D721Med (cell line): ENCODE data around the gene HPD.
"Not testable (repeated sequence)": the region's sequence is repeated elsewhere in the genome, so short reads cannot be mapped to it uniquely, and the experiment has no call there.

Source experiments
- DNase-seq: peaks from one replicate; pipeline ENCODE4 v3.0.0; 2011; ENCODE audit warnings: low spot score; ENCODE audit not compliant: insufficient read length
- FAIRE-seq: peaks from 2 replicates; lab custom pipeline; 2011; peaks lifted over from hg19 to GRCh38; lab: Jason Lieb, UNC
- TF ChIP-seq, protein P1 (sequence below): IDR thresholded peaks from 2 replicates; pipeline ENCODE4 v1.5.1; 2012; ENCODE audit warnings: mild to moderate bottlenecking, control low read depth; ENCODE audit not compliant: insufficient read depth; ENCODE audit errors: missing control alignments

HPD gene

DNA sequence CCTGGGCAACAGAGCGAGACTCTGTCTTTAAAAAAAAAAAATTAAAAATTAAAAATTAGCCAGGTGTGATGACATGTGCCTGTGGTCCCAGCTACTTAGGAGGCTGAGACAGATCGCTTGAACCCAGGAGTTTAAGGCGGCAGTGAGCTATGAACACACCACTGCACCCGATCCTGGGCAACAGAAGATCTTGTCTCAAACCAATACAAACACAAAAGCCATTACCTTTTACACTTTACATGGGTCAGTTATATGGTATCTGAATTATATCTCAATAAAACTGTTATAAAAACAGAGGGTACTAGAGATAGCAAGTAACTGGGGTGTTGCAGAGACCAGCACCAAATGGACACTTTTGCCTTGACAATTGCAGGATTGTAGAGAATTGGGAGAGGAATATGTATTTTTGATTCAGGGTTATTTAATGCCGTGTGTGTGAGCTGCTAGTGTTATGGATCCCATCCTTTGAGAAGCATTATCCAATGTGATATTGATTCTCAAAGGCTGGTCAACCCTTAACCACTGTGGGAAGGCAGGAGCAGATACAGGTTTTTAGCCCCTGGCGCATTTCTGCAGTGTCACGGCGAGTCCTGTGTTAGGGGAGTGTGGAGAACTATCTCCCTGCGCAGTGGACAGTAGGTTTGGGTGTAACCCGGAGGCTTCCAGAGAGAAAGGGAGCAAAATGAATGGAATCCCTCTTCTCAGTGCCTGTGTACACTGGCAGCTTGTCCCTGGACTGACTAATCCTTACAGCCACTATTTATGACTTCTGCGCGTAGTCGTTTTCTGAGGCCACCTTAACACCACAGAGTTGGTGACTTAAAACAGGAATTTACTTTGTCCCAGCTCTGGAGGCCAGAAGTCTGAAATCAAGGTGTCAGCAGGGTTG is 34.3 kb upstream of the HPD start:
- DNase-seq = no peak
- TF ChIP-seq, protein P1, sequence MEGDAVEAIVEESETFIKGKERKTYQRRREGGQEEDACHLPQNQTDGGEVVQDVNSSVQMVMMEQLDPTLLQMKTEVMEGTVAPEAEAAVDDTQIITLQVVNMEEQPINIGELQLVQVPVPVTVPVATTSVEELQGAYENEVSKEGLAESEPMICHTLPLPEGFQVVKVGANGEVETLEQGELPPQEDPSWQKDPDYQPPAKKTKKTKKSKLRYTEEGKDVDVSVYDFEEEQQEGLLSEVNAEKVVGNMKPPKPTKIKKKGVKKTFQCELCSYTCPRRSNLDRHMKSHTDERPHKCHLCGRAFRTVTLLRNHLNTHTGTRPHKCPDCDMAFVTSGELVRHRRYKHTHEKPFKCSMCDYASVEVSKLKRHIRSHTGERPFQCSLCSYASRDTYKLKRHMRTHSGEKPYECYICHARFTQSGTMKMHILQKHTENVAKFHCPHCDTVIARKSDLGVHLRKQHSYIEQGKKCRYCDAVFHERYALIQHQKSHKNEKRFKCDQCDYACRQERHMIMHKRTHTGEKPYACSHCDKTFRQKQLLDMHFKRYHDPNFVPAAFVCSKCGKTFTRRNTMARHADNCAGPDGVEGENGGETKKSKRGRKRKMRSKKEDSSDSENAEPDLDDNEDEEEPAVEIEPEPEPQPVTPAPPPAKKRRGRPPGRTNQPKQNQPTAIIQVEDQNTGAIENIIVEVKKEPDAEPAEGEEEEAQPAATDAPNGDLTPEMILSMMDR = no peak
- FAIRE-seq = no peak

DNA sequence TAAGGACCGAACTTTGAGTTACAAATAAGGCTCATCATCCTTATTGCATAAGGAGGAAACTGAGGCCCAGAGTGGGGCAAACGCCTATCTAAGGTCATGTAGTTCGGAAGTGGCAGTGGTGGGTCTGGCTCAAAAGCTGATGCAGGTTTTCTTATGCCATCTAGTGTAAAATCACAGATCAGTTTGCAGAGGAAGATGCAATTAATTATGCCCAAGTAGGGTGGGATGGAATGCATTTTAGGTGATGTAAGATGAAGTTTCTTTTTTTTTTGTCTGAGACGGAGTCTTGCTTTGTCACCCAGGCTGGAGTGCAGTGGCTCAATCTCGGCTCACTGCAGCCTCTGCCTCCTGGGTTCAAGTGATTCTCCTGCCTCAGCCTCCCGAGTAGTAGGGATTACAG is 31.0 kb upstream of the HPD start:
- FAIRE-seq, DNase-seq: not testable (repeated sequence)

DNA sequence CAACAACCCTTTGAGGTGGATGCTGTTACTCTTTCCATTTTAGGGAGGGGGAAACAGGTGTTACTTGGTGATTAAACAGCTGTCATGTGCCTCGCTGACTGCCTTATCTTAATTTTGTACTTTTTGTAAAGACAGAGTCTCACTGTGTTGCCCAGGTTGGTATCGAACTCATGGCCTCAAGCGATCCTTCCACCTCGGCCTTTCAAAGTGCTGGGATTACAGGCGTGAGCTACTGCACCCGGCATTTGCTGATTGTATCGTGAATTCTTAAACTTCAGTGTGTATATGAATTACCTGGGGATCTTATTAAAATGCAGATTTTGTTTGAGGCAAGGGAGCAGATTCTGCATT is 30.6 kb upstream of the HPD start:
- FAIRE-seq = no peak
- TF ChIP-seq, protein P1 = no peak
- no peak for DNase-seq

DNA sequence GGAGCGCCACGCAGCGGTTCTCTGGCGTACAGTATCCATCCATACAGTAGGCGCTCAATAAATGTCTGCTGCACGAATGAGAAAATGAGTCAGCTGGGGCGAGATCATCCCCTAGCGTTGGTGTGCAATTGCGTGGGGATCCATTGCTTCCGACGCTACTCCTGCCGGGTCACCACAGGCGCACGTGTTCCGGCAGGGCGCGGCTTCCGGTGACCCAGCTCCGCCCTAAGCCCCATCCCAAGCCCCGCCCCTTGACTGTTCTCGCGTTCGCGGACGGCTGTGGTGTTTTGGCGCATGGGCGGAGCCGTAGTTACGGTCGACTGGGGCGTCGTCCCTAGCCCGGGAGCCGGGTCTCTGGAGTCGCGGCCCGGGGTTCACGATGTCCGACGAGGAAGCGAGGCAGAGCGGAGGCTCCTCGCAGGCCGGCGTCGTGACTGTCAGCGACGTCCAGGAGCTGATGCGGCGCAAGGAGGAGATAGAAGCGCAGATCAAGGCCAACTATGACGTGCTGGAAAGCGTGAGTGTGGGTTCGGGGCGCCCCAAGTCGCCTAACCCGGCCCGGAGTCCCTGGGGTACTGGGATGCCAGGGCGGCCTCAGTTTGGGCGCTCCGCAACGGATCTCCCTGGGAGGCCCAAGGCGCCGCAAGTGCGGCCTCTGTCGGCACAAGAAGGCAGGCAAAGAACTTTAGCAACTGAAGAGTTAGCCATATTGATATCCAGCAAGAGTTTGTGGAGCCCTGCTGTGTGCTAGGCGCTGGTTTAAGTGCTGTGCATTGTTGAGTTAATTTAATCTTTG is 30.0 kb upstream of the HPD start, which contains the start of gene PSMD9:
Gene PSMD9, plus strand, starts transcription at position 313 of the 796 bp plus-strand sequence. Its CDS starts 67 bp downstream, at position 380.
- FAIRE-seq (no peak), DNase-seq (peak; percentile 86)
- TF ChIP-seq, protein P1 = peak; percentile 76

DNA sequence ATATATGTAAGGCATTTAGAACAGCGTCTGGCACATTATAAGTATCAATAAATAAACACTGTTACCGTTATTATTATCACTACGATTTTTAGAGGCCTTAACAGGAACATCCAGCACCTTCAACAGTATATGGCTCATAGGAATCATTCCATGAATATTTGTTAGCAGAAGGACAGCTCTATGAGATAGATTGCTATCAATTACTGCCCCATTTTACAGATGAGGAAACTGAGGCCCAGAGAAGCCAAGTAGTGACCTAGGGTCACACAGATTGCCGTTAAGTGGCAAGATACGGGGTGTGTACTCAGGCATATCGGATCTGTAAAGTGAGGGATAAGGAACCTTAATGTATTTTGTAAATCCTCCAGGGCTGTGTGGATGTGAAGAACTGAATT is 29.4 kb upstream of the HPD start:
- FAIRE-seq (no peak), DNase-seq (no peak)
- TF ChIP-seq, protein P1 = no peak

DNA sequence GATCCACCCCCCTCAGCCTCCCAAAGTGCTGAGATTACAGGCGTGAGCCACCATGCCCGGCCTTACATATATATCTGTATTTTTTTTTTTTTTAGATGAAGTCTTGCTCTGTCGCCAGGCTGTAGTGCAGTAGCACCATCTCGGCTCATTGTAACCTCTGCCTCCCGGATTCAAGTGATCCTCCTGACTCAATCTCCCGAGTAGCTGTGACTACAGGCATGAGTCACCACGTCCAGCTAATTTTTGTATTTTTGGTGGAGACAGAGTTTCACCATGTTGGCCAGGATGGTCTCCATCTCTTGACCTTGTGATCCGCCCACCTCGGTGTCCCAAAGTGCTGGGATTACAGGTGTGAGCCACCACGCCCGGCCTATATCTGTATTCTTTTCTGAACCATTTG is 26.5 kb upstream of the HPD start:
- not testable (repeated sequence) for DNase-seq, FAIRE-seq

DNA sequence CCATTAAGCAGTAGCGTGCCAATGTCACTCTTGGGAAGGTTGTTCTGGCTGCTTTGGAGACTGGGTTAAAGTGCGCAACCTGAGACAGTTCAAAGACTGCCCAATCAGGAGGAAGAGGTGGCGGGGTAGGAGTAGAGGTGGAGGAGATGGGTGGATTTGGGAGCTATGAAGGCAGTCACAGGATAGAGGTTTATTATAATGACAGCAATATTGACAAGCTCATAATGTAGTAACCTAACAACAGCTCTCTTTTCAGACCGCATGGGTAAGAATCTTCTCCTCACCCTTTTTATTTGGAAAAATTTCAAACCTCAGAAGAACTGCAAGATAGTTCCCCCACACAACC is 24.6 kb upstream of the HPD start:
- DNase-seq (no peak), FAIRE-seq (no peak)
- TF ChIP-seq, protein P1 = no peak

DNA sequence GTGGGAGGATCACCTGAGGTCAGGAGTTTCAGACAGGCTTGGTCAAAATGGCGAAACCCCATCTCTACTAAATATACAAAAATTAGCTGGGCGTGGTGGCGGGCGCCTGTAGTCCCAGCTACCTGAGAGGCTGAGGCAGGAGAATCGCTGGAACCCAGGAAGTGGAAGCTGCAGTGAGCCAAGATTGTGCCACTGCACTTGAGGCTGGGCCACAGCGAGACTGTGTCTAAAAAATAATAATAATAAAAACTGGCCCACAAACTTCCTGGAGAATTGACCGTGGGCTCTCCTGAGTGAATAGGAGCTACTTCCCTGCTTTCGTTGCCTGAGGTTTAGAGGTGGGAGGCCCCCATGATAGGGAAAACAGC is 17.4 kb upstream of the HPD start:
- not testable (repeated sequence) for DNase-seq, FAIRE-seq
